ENCODE measurements around the gene CLSTN2. TPM values are rescaled to one million over a fixed set of nuclear protein-coding genes. Genes with fewer than 3 reads are reported as not detected.

Gene CLSTN2
- total RNA-seq, 1 experiment from 2014 or later, result 0.02 TPM

GRCh38 chr3:140206196-140207040 lies 271.4 kb downstream of the CLSTN2 start:
- H3K27me3 ChIP-seq (ENCODE audit: insufficient read depth, low read length), result peaks cover 36% of the 10 kb centered on the region
- H3K36me3 ChIP-seq (ENCODE audit: control insufficient read depth in 1 of 2, insufficient read depth in 2 of 2, low read length in 2 of 2), result no peaks in the 10 kb centered on the region
- H3K9me2 ChIP-seq (ENCODE audit: insufficient read depth), result no peaks in the 10 kb centered on the region
- no peaks in the 10 kb centered on the region for H4K20me1 ChIP-seq (ENCODE audit: insufficient read depth)
- H3K9me3 ChIP-seq (ENCODE audit: control insufficient read depth in 1 of 2, insufficient read depth in 1 of 2, low read depth in 1 of 2, low read length in 2 of 2), result no peaks in the 10 kb centered on the region
- H3K4me1 ChIP-seq (ENCODE audit: control insufficient read depth in 1 of 2, insufficient read depth in 2 of 2, low read length in 2 of 2), result no peaks in the 10 kb centered on the region
- H3K27ac ChIP-seq (ENCODE audit: low read depth, low read length), result no peak overlapping the region
- ChIA-PET CTCF (interaction anchor here (0.8 kb wide), 1 partner anchor 10 kb away, joined by 3 read pairs; no protein-coding TSS in a partner anchor), POLR2A (no interaction called here), RAD21 (ENCODE audit: low non-redundant PET in 1 of 2, low total read pairs in 2 of 2, uncharacterized antibody in 2 of 2, unreplicated experiment in 2 of 2) (no interaction called here)
- H3K9ac ChIP-seq (ENCODE audit: low read length), result no peak overlapping the region
- no peak overlapping the region for H2AFZ ChIP-seq (ENCODE audit: low read depth, low read length, poor library complexity, severe bottlenecking)
- TF ChIP-seq JUND (IDR thresholded peaks at IDR 0.05), result no peak
- peak; percentile 63 for TF ChIP-seq REST (IDR thresholded peaks at IDR 0.05; ENCODE audit: low read depth)
- DNase-seq (ENCODE audit: low read depth, low spot score) (no peak), ATAC-seq (0 out of 2 replicates have a peak, but pooled peaks have one; percentile 40)
- no peak overlapping the region for H3K4me3 ChIP-seq (replicated peaks in 1 of 2; ENCODE audit: low read depth in 1 of 2, low read length in 2 of 2)
- no TSS peak for BruUV-seq (replicated peaks)
- H3K4me2 ChIP-seq (ENCODE audit: low read length), result no peak overlapping the region
- no peaks in the 10 kb centered on the region for H3K79me2 ChIP-seq (ENCODE audit: insufficient read depth, low read length)
- intact Hi-C loops (cut with micrococcal nuclease), result no loop called here

- no peaks in the 10 kb centered on the region for H3K79me2 ChIP-seq (ENCODE audit: insufficient read depth, low read length)
- H3K9ac ChIP-seq (ENCODE audit: low read length), result no peak overlapping the region
- H3K9me2 ChIP-seq (ENCODE audit: insufficient read depth), result no peaks in the 10 kb centered on the region
- ChIA-PET CTCF (no interaction called here), RAD21 (ENCODE audit: low non-redundant PET in 1 of 2, low total read pairs in 2 of 2, uncharacterized antibody in 2 of 2, unreplicated experiment in 2 of 2) (no interaction called here), POLR2A (no interaction called here)
- no peak overlapping the region for H3K4me3 ChIP-seq (replicated peaks in 1 of 2; ENCODE audit: low read depth in 1 of 2, low read length in 2 of 2)
- DNase-seq (ENCODE audit: low read depth, low spot score) (no peak), ATAC-seq (no peak)
- no peak overlapping the region for H3K27ac ChIP-seq (ENCODE audit: low read depth, low read length)
- H3K9me3 ChIP-seq (ENCODE audit: control insufficient read depth in 1 of 2, insufficient read depth in 1 of 2, low read depth in 1 of 2, low read length in 2 of 2), result no peaks in the 10 kb centered on the region
- H4K20me1 ChIP-seq (ENCODE audit: insufficient read depth), result no peaks in the 10 kb centered on the region
- H3K4me2 ChIP-seq (ENCODE audit: low read length), result no peak overlapping the region
- peaks cover 36% of the 10 kb centered on the region for H3K27me3 ChIP-seq (ENCODE audit: insufficient read depth, low read length)
- intact Hi-C loops (cut with micrococcal nuclease), result no loop called here
- H2AFZ ChIP-seq (ENCODE audit: low read depth, low read length, poor library complexity, severe bottlenecking), result no peak overlapping the region
- H3K36me3 ChIP-seq (ENCODE audit: control insufficient read depth in 1 of 2, insufficient read depth in 2 of 2, low read length in 2 of 2), result no peaks in the 10 kb centered on the region
- no peaks in the 10 kb centered on the region for H3K4me1 ChIP-seq (ENCODE audit: control insufficient read depth in 1 of 2, insufficient read depth in 2 of 2, low read length in 2 of 2)
- BruUV-seq (replicated peaks), result no TSS peak
- TF ChIP-seq ATF3 (IDR thresholded peaks at IDR 0.05) (no peak), CTCF (IDR thresholded peaks at IDR 0.05 in 2 of 3, conservative IDR thresholded peaks at IDR 0.05 in 1 of 3; ENCODE audit: borderline replicate concordance in 1 of 3, insufficient read depth in 1 of 3, low read depth in 2 of 3, low read length in 2 of 3) (no peak), EGR1 (IDR thresholded peaks at IDR 0.05; ENCODE audit: low read depth) (no peak), RAD21 (IDR thresholded peaks at IDR 0.05; ENCODE audit: low read depth) (no peak), SRF (IDR thresholded peaks at IDR 0.05; ENCODE audit: low read depth) (no peak), ZNF274 (IDR thresholded peaks at IDR 0.05; ENCODE audit: low read depth, low read length) (no peak), SIN3A (IDR thresholded peaks at IDR 0.05; ENCODE audit: low read depth) (no peak), ZFX (IDR thresholded peaks at IDR 0.05) (no peak), EZH2 (IDR thresholded peaks at IDR 0.05) (no peak)
Measured at GRCh38 chr3:140207541-140207940, 272.6 kb downstream of the CLSTN2 start.

All from HCT116 (cell line).